HL-60 (cell line): ENCODE results near the gene NAXE.
"Not testable (repeated sequence)": the region's sequence is repeated elsewhere in the genome, so short reads cannot be mapped to it uniquely, and the experiment has no call there.

ENCODE experiments used
- DNase-seq, 2 experiments: peaks; one replicate each; pipeline ENCODE4 v3.0.0-alpha.2; 2010 to 2020; ENCODE audit warnings: low read depth in 1 of 2, low spot score in 1 of 2
- H3K27ac ChIP-seq: fragments of 250-450 bp; sonication (Bioruptor Pico); replicated peaks from 2 replicates; pipeline ENCODE4 v1.5.1; 2020; ENCODE audit warnings: mild to moderate bottlenecking, moderate library complexity
- H3K27me3 ChIP-seq: fragments of 250-450 bp; sonication (Bioruptor Pico); 2 replicates; pipeline ENCODE4 v1.5.1; 2021; ENCODE audit warnings: mild to moderate bottlenecking, moderate library complexity; ENCODE audit not compliant: insufficient read depth, poor library complexity, severe bottlenecking
- H3K4me3 ChIP-seq: replicated peaks from 2 replicates; pipeline ENCODE4 v1.5.1; 2011; ENCODE audit warnings: mild to moderate bottlenecking, control low read depth, low read length; ENCODE audit not compliant: insufficient read depth
- CTCF ChIP-seq: IDR thresholded peaks from one replicate; pipeline ENCODE4 v1.5.1; 2011; ENCODE audit warnings: low read length, control low read depth, inconsistent platforms; ENCODE audit not compliant: insufficient read depth
- GABPA ChIP-seq: IDR thresholded peaks from 2 replicates; pipeline ENCODE4 v1.6.1; 2012; ENCODE audit warnings: low read depth
- POLR2AphosphoS5 ChIP-seq: IDR thresholded peaks from 2 replicates; pipeline ENCODE4 v1.6.1; 2012; ENCODE audit warnings: low read depth
- REST ChIP-seq: IDR thresholded peaks from 2 replicates; pipeline ENCODE4 v1.6.1; 2012; ENCODE audit warnings: low read depth; ENCODE audit not compliant: insufficient replicate concordance
- SPI1 ChIP-seq: IDR thresholded peaks from 2 replicates; pipeline ENCODE4 v1.6.1; 2012; ENCODE audit warnings: low read depth, mild to moderate bottlenecking, borderline replicate concordance

Gene NAXE

GRCh38 chr1:156601892-156602291 lies 10.3 kb downstream of the NAXE start:
- no peak for DNase-seq
- TF ChIP-seq GABPA (no peak), SPI1 (no peak), CTCF (no peak), REST (no peak), POLR2AphosphoS5 (no peak)
- Histone ChIP-seq H3K4me3 (peak overlapping the region; percentile 84), H3K27me3 (no peaks in the 10 kb centered on the region), H3K27ac (peak overlapping the region; percentile 82; the same call in 1 of the 2 replicates)

DNA sequence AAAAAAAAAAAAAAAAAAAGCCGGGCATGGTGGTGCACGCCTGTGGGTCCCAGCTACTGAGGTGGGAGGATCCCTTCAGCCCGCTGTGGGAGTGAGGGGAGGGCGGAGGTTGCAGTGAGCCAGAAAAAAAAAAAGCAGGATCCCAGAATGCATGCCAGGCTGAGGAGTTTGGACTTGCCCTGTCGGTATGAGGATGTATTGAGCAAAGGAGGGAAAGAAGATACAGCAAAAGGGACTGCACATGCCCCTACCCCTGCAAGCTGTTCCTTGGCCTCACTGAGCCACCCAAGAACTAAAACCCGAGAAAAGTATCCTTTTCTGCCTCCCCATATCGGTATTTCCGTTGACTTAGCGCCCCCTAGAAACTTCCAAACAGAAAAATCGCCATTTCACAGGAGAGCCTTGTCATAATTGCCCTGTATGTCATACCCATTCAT lies 11.0 kb downstream of the NAXE start:
- Histone ChIP-seq H3K27me3 (no peaks in the 10 kb centered on the region), H3K27ac (no peak overlapping the region), H3K4me3 (no peak overlapping the region)
- TF ChIP-seq REST (no peak), CTCF (peak; percentile 15)
- peak in 1 of 2 experiments; percentile 41 for DNase-seq

- not testable (repeated sequence) for H3K27ac ChIP-seq, H3K4me3 ChIP-seq, DNase-seq, H3K27me3 ChIP-seq
Observed at GRCh38 chr1:156607344-156607743, 15.8 kb downstream of the NAXE start.

GRCh38 chr1:156608036-156608674 lies 16.6 kb downstream of the NAXE start:
- H3K27ac ChIP-seq, result no peak overlapping the region
- H3K27me3 ChIP-seq, result no peaks in the 10 kb centered on the region
- peak; percentile 61 to 74 for DNase-seq
- TF ChIP-seq GABPA (no peak), CTCF (peak; percentile 78), REST (no peak)
- H3K4me3 ChIP-seq, result no peak overlapping the region
